ENCODE results near the gene MRPL24.
A peak's percentile ranks its signal among the peaks of the same experiment; 100 is the strongest.

Gene MRPL24

DNA sequence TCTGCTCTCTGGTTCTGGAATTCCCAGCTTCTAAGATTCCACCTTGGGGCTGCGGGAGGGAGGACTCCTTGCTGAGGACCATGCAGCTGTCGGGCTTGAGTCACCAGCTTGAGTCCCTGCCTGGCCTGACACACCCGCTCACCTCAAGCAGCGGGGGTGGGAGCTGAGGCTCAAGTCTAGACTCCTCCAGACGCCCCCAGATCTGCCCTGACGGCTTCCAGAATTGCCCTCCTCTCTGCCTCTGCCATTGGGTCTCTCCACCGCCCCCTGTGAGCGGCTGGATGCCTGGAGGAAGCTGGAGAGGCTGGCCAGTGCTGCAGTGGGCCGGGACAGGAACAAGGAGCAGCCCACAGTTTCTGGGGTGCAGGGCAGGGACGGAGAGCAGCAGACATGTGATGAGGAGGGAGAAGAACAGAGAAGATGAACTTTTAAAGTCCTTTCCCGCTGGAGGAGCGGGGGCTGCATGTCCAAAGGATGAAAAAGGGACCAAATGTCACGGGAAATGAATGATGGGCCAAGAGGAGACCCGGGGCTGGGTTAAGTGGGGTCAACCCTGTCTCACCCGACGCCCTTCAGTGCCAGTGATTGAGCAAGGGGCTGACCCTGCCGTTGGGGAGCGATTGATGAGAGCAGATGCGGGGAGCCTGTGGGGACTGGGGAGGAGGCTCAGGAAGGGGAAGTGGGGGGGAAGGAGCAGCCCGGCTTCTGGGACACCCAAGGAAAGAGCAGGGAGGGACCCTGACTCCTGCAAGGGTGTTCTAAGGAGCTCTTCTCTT is 49.0 kb downstream of the MRPL24 start:
- DNase-seq = no peak

DNA sequence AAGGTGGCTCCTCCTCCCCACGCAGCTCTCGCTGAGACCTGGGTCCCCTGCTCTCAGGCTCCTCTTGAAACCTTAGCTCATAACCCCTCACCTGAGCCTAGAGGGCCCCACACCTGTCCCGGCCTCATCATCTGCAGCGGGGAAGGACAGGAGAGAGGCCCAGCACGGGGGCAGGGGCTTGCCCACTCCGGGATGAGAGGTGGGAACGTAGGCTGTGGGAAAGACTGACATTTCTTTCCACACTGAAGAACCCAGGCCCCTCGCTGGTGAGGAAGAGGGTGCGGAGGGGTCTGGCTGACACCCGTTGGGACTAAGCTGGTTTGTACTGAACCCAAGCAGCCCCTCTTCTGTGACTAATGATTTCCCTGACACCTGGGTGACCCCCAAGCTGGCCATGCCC is 49.7 kb downstream of the MRPL24 start:
- DNase-seq = no peak

DNA sequence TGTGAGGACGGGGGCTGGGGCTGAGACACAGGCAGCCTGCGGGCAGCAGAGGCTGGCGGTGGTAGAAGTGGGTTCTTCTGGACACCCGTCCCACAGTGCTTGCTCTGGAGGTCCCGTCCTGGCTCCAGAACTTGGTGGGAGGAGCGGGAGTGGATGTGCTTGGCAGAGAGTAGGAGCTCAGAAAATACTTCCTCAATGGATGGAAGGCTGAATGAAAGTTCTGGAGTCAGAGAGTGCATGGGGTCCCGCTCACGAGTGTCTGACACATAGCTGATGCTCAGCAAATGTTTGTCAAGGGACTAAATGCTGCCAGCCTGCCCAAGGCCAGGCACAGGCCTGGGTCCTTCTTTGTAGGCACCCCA is 50.2 kb downstream of the MRPL24 start:
- DNase-seq = no peak

DNA sequence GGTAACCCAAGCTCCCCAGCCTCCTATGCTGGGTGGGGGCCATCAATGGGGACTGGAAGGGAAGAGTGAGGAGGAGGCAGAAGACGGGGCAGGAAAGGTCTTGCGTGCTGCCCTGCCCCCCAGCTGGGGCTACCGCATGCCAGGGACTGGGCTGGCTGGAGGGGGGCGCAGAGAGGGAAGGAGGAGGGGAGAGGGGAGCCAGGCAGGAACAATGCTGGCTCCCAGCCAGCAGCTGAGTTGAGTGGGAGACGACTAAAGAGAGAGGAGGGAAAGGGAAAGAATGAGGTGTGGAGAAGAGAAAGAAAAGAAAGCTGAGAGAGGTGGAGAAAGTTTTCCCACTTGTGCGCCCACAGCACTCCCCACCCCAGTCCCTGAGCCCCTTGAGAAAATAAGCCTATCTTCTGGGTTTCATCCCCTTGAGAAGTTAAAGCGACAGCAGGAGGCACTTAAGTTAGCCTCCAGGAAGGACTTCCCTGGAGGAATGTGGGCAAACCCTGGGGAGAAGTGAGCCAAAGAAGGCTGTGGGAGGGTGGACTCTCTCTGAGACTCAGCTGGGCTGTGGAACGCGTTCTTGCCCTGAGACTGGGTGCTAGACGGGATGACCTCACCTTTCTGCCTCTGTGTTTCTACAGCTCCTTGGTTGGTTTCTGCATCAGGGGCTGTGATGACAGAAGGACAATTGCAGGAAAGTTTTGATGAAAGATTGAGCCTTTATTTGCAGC is 50.8 kb downstream of the MRPL24 start:
- no peak for DNase-seq

DNA sequence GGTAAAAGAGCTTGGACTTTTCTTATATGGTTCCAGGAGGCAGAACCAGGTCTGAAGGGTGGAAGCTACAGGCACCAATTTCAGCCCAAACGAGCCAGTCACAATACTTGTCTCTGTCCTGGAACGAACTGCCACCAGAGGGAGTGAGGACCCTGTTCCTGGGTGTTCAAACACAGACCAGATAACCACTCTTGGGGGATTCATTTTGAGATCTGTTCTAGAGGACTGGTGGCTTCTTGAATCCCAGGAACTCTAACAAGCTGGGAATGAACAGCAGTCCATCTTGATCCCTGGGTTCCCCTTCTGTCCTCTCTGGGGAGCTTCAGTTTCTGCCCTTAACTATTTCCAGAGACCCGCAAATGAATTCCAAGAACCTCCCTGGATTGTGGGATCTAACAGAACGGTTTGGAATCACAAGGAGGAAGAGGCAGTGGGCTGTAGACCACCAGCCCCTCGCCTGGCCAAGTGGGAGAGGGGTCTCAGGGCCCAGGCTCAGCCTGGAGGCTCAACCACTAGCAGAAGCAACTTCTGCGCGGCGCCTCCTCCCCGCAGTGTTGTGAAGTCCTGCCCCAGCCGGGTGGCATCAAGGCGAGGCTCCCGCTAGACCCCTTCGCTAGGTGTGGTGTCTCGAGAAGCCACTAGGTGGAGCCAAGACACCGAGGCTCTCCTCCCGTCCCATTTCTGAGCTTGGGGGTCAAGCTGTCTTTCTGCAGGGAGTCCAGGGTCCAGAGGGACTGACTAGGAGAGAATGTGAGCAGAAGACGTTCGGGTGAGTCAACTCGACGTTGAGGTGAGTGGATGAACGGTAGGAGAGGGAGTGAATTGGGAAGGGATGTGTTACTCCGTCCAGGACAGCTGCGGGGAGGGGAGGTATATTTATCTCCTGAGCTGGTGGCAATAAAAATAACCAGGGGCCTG is 51.6 kb downstream of the MRPL24 start:
- peak; percentile 77 for DNase-seq
